Mesenchymal stem cell (in vitro differentiated cells and primary cell): ENCODE data around the gene CAPG.
A peak's percentile ranks its signal among the peaks of the same experiment; 100 is the strongest.

Source experiments
- DNase-seq: peaks from one replicate; pipeline ENCODE4 v3.0.0-alpha.2; 2013
- H2AFZ ChIP-seq: one replicate; pipeline ENCODE4 v1.6.1; 2013; ENCODE audit warnings: low read depth, mild to moderate bottlenecking, control low read depth, inconsistent platforms, low read length, moderate library complexity
- H2AK5ac ChIP-seq: 2 replicates; pipeline ENCODE4 v1.6.1; 2013; ENCODE audit warnings: low read length, moderate library complexity, mild to moderate bottlenecking, inconsistent platforms; ENCODE audit not compliant: severe bottlenecking
- H2BK120ac ChIP-seq: one replicate; pipeline ENCODE4 v1.6.1; 2013; ENCODE audit warnings: low read depth, mild to moderate bottlenecking, inconsistent platforms, low read length, moderate library complexity
- H2BK12ac ChIP-seq, 2 experiments: one replicate each; pipeline ENCODE4 v1.6.1; 2013; ENCODE audit warnings: inconsistent platforms in 2 of 2, low read length in 2 of 2, mild to moderate bottlenecking in 2 of 2, moderate library complexity in 2 of 2, control low read depth in 1 of 2
- H2BK15ac ChIP-seq: one replicate; pipeline ENCODE4 v1.6.1; 2013; ENCODE audit warnings: mild to moderate bottlenecking, low read depth, inconsistent platforms; ENCODE audit not compliant: poor library complexity, severe bottlenecking
- H2BK5ac ChIP-seq: 2 replicates; pipeline ENCODE4 v1.6.1; 2013; ENCODE audit warnings: low read depth, mild to moderate bottlenecking, low read length, control low read depth, inconsistent platforms; ENCODE audit not compliant: poor library complexity, severe bottlenecking
- H3K14ac ChIP-seq, 2 experiments: one replicate each; pipeline ENCODE4 v1.6.1; 2013; ENCODE audit warnings: inconsistent platforms in 2 of 2, low read length in 2 of 2, control low read depth in 1 of 2, mild to moderate bottlenecking in 1 of 2, moderate library complexity in 1 of 2
- H3K18ac ChIP-seq, 2 experiments: one replicate each; pipeline ENCODE4 v1.6.1; 2013; ENCODE audit warnings: inconsistent platforms in 2 of 2, low read length in 2 of 2, control low read depth in 1 of 2, low read depth in 1 of 2, mild to moderate bottlenecking in 1 of 2
- H3K23ac ChIP-seq, 2 experiments: one replicate each; pipeline ENCODE4 v1.6.1; 2013; ENCODE audit warnings: inconsistent platforms in 2 of 2, low read length in 2 of 2, mild to moderate bottlenecking in 2 of 2, moderate library complexity in 2 of 2, control low read depth in 1 of 2
- H3K27ac ChIP-seq: 2 replicates; pipeline ENCODE4 v1.5.1; 2013; ENCODE audit warnings: mild to moderate bottlenecking, moderate library complexity, low read length, control low read depth, inconsistent platforms; ENCODE audit not compliant: poor library complexity, severe bottlenecking
- H3K27me3 ChIP-seq, 2 experiments: 2 replicates each; pipeline versions ENCODE4 v1.6.1 to v1.7.0; 2013; ENCODE audit warnings: low read length in 2 of 2, mild to moderate bottlenecking in 2 of 2, moderate library complexity in 2 of 2, control low read depth in 1 of 2, inconsistent platforms in 1 of 2; ENCODE audit not compliant: control insufficient read depth in 1 of 2, insufficient read depth in 1 of 2
- H3K36me3 ChIP-seq, 2 experiments: 2 replicates each; pipeline versions ENCODE4 v1.6.1 to v1.7.0; 2013; ENCODE audit warnings: low read length in 2 of 2, control low read depth in 1 of 2, inconsistent platforms in 1 of 2, low read depth in 1 of 2, mild to moderate bottlenecking in 1 of 2; ENCODE audit not compliant: insufficient read depth in 2 of 2, control insufficient read depth in 1 of 2
- H3K4ac ChIP-seq, 2 experiments: one replicate each; pipeline ENCODE4 v1.6.1; 2013; ENCODE audit warnings: inconsistent platforms in 2 of 2, low read length in 2 of 2, mild to moderate bottlenecking in 2 of 2, moderate library complexity in 2 of 2, control low read depth in 1 of 2, low read depth in 1 of 2
- H3K4me1 ChIP-seq: 2 replicates; pipeline ENCODE4 v1.6.1; 2013; ENCODE audit warnings: low read depth, low read length, control low read depth; ENCODE audit not compliant: control insufficient read depth, insufficient read depth
- H3K4me2 ChIP-seq: 2 replicates; pipeline ENCODE4 v1.6.1; 2013; ENCODE audit warnings: low read length, mild to moderate bottlenecking, inconsistent platforms; ENCODE audit not compliant: poor library complexity, severe bottlenecking
- H3K4me3 ChIP-seq, 2 experiments: 2 replicates each; pipeline versions ENCODE4 v1.5.1 to v1.7.0; 2013; ENCODE audit warnings: low read length in 2 of 2, mild to moderate bottlenecking in 2 of 2, control low read depth in 1 of 2, low read depth in 1 of 2; ENCODE audit not compliant: insufficient read depth in 1 of 2
- H3K79me1 ChIP-seq: replicated peaks from 2 replicates; pipeline ENCODE4 v1.6.1; 2013; ENCODE audit warnings: mild to moderate bottlenecking, control low read depth, low read length, inconsistent platforms; ENCODE audit not compliant: poor library complexity, severe bottlenecking
- H3K9ac ChIP-seq: 2 replicates; pipeline ENCODE4 v1.7.0; 2013; ENCODE audit warnings: mild to moderate bottlenecking, low read length, moderate library complexity
- H3K9me3 ChIP-seq: 2 replicates; pipeline ENCODE4 v1.7.0; 2013; ENCODE audit warnings: mild to moderate bottlenecking, low read length; ENCODE audit not compliant: control insufficient read depth
- H4K8ac ChIP-seq: one replicate; pipeline ENCODE4 v1.6.1; 2013; ENCODE audit warnings: inconsistent platforms, mild to moderate bottlenecking, low read length, moderate library complexity
- H4K91ac ChIP-seq: one replicate; pipeline ENCODE4 v1.6.1; 2013; ENCODE audit warnings: mild to moderate bottlenecking, low read length, inconsistent platforms
- WGBS: methylation state at CpG from one replicate; pipeline ENCODE4 v1.1.7; 2013; ENCODE audit warnings: mixed read lengths; 5-methylcytosine and 5-hydroxymethylcytosine counted together

Gene CAPG

DNA sequence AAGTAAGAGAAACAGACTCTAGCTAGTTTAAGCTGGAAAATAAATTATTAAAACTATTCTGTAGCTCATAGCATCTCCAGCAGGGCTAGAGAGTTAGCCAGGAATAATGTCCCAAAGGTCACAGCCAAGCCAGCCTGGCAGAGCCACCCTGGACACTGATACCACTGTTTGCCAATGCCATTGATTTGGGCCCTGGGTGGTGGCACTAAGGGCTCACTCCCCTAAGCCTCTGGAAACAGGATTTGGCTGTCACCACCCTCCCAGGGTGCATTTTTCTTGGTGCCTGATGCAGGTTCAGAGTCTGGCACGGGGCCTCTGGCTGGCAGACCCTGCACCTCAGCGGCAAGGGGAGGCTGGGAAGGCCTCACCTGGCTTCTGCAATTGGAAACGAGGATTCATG is 15.4 kb upstream of the CAPG start:
- Histone ChIP-seq H3K4me2 (no peak overlapping the region), H3K36me3 (no peaks in the 10 kb centered on the region), H4K8ac (no peak overlapping the region), H3K9ac (no peak overlapping the region), H3K4ac (no peak overlapping the region), H2BK15ac (no peak overlapping the region), H3K18ac (no peak overlapping the region), H2BK120ac (no peak overlapping the region), H3K27ac (no peak overlapping the region), H2BK5ac (no peak overlapping the region), H3K27me3 (no peaks in the 10 kb centered on the region), H3K9me3 (no peaks in the 10 kb centered on the region), H3K4me1 (peaks cover 19% of the 10 kb centered on the region), H3K23ac (no peak overlapping the region), H2BK12ac (no peak overlapping the region), H2AK5ac (no peak overlapping the region), H3K4me3 (no peak overlapping the region), H4K91ac (no peak overlapping the region), H3K79me1 (no peaks in the 10 kb centered on the region), H2AFZ (no peak overlapping the region), H3K14ac (no peak overlapping the region)
- 92% methylated on average over 3 of the region's 3 CpGs for WGBS
- DNase-seq = no peak

DNA sequence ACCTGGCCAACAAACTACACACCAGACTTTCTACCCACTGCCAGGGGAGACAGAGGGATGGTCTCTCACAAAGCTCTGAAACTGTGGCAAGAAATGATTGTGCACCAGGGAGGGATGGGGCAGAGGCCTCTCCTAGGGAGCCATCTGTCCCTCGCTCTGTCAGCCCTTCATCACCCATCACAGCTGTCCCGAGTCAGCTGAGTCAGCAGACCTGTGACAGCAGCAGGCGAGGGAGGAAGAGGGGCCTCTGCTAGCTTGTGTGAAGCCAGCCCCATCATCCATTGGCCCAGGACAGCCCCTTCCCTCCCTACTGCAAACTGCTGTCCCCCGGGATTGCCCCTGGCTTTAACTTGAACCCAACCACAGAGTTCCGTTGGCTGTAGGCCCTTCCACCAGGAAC is 13.4 kb upstream of the CAPG start:
- H2BK5ac ChIP-seq = no peak overlapping the region
- no peak overlapping the region for H3K4ac ChIP-seq
- no peak overlapping the region for H4K91ac ChIP-seq
- H3K4me1 ChIP-seq = peaks cover 24% of the 10 kb centered on the region
- no peak overlapping the region for H2BK12ac ChIP-seq
- peak overlapping the region in 1 of 2 experiments; percentile 37 for H3K18ac ChIP-seq
- DNase-seq = no peak
- H2AK5ac ChIP-seq = no peak overlapping the region
- H3K36me3 ChIP-seq = no peaks in the 10 kb centered on the region
- H3K27ac ChIP-seq = no peak overlapping the region
- 61% methylated on average over 5 of the region's 5 CpGs for WGBS
- no peaks in the 10 kb centered on the region for H3K9me3 ChIP-seq
- H4K8ac ChIP-seq = no peak overlapping the region
- no peak overlapping the region for H3K9ac ChIP-seq
- H3K23ac ChIP-seq = peak overlapping the region in 1 of 2 experiments; percentile 47
- no peak overlapping the region for H2BK120ac ChIP-seq
- no peak overlapping the region for H3K4me2 ChIP-seq
- H2AFZ ChIP-seq = no peak overlapping the region
- H3K27me3 ChIP-seq = no peaks in the 10 kb centered on the region
- no peak overlapping the region for H3K14ac ChIP-seq
- H2BK15ac ChIP-seq = no peak overlapping the region
- H3K79me1 ChIP-seq = peaks cover 4% of the 10 kb centered on the region
- H3K4me3 ChIP-seq = no peak overlapping the region

DNA sequence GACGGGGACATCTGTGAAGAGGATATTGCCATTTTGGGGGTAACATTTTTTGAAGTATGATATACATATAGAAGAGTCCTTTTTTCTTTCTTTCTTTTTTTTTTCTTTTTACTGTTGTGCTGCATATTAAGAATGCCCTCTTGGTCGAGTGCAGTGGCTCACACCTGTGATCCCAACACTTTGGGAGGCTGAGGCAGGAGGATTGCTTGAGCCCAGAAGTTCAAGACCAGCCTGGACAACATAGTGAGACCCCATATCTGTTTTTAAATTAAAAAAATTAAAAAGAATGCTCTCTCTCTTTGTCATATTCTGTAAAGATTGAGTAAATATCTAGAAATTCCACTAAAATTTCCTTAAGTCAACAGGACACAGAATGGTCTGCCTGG is 11.9 kb upstream of the CAPG start:
- H2BK120ac ChIP-seq = no peak overlapping the region
- no peaks in the 10 kb centered on the region for H3K27me3 ChIP-seq
- H3K4ac ChIP-seq = no peak overlapping the region
- peak overlapping the region in 1 of 2 experiments; percentile 47 for H3K18ac ChIP-seq
- H2BK15ac ChIP-seq = peak overlapping the region; percentile 77
- peaks cover 28% of the 10 kb centered on the region for H3K4me1 ChIP-seq
- H2BK12ac ChIP-seq = peak overlapping the region in 1 of 2 experiments; percentile 21
- H4K8ac ChIP-seq = no peak overlapping the region
- no peak overlapping the region for H3K4me2 ChIP-seq
- no peak overlapping the region for H4K91ac ChIP-seq
- no peaks in the 10 kb centered on the region for H3K36me3 ChIP-seq
- H3K23ac ChIP-seq = no peak overlapping the region
- no peak for DNase-seq
- H2BK5ac ChIP-seq = no peak overlapping the region
- H3K9me3 ChIP-seq = no peaks in the 10 kb centered on the region
- no peak overlapping the region for H3K4me3 ChIP-seq
- H3K14ac ChIP-seq = no peak overlapping the region
- 95% methylated on average over 2 of the region's 2 CpGs for WGBS
- H3K9ac ChIP-seq = no peak overlapping the region
- H3K27ac ChIP-seq = no peak overlapping the region
- no peak overlapping the region for H2AK5ac ChIP-seq
- H3K79me1 ChIP-seq = peaks cover 4% of the 10 kb centered on the region
- no peak overlapping the region for H2AFZ ChIP-seq

DNA sequence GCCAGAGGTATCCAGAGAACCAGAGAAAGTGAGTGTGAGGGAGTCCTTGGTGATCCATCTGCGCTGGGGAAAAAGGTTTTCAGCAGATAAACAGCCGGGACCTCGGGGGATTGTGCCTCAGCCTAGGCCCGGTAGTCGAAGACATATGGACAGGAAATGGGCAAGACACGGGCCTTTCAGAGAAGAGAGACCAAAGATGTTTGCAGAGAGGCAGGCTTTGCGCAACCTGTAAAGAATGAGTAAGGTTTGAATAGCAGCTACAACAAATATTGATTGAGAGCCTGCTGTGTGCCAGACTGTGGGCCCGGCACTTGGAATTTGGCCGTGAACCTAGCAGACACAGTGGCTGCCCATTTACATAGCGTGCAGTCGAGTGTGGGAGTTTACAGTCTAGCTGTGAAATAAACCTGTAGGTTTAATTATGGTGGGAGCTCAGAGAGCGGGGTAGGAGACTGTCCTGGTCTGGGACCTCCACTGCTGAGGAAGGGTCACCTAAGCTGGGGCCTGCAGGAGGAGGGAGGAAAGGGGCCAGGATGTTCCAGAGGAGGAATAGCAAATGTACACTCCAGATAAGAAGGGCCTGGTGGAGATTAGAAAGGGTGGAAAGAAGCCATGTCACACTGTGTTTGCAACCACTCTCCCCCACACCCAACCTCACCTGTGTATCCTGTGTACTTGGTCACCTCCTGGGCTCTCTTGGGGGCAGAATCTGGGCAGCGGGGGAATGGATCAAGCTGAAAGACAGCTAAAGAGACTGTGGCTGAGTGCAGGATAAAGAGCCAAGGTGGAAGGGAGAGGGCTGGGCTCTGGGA is 11.3 kb upstream of the CAPG start:
- H2BK15ac ChIP-seq = peak overlapping the region; percentile 77

More for the DNA sequence above, 11.3 kb upstream of the CAPG start:
- no peaks in the 10 kb centered on the region for H3K9me3 ChIP-seq
- peaks cover 28% of the 10 kb centered on the region for H3K4me1 ChIP-seq
- no peak overlapping the region for H3K27ac ChIP-seq
- H3K79me1 ChIP-seq = peaks cover 4% of the 10 kb centered on the region
- peak overlapping the region; percentile 28 for H4K91ac ChIP-seq
- peak overlapping the region; percentile 65 to 70 for H2BK12ac ChIP-seq
- no peak overlapping the region for H3K4me2 ChIP-seq
- H4K8ac ChIP-seq = peak overlapping the region; percentile 95
- no peak overlapping the region for H3K23ac ChIP-seq
- H3K4ac ChIP-seq = peak overlapping the region; percentile 59 to 69
- peak overlapping the region; percentile 55 for H2AFZ ChIP-seq
- H3K4me3 ChIP-seq = no peak overlapping the region
- peak overlapping the region; percentile 61 for H2AK5ac ChIP-seq
- 57% methylated on average over 13 of the region's 13 CpGs for WGBS
- DNase-seq = peak; percentile 68
- H3K18ac ChIP-seq = peak overlapping the region; percentile 34 to 47
- H3K36me3 ChIP-seq = no peaks in the 10 kb centered on the region
- H3K9ac ChIP-seq = peak overlapping the region; percentile 94
- H3K14ac ChIP-seq = peak overlapping the region in 1 of 2 experiments; percentile 26
- no peak overlapping the region for H2BK5ac ChIP-seq
- no peaks in the 10 kb centered on the region for H3K27me3 ChIP-seq
- H2BK120ac ChIP-seq = no peak overlapping the region
